HG03342 (cell line): ENCODE data around the gene DESI2.

Experiments used
- ATAC-seq: cut with Tn5 transposase; IDR thresholded peaks from one replicate; pipeline ENCODE4 v1.9.1; 2021; ENCODE audit warnings: mild to moderate bottlenecking, moderate library complexity; ENCODE audit not compliant: unreplicated experiment

Gene DESI2

DNA sequence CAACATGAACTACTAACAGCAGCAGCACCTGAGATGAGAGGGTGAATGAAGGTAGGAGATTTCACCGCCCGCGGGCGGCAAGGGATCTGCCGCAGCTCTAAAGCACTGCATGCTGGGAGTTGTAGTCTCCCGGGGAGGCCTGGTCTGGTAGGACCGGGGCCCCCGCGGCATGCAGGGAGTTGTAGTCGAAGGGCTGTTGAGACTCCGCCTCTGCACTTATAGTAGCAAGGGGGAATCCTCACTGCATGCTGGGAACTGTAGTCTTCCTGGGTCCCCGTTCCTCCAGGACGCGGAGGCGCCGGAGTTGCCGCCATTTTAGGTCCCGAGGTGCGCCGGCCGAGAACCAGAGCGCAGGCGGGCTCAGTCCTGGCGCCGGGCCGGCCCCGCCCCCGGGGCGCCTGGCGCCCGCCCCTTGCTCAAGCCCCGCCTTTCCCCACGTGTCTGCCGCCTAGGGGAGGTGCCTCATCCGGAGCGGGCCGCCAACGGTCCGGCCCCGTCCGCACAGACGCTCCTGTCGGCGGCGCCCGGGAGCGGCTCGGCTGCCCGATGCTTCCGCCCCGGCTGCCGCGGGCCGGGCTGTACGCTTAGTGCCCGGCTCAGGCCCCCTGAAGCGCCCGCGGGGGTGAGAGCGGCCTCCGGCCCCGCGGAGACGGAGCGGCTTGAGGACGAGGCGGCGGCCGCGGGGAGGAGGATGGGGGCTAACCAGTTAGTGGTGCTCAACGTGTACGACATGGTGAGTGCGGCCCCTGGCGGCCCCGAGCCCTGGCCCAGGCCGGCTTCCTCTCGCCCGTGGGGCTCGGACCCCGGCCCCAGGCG, at the start of gene DESI2:
DESI2 (plus strand) TSS at position 504 of the 816 bp plus-strand sequence; CDS start at position 692, 188 bp downstream.
- ATAC-seq, result peak; percentile 96

- ATAC-seq, result no peak
Measured at GRCh38 chr1:244603498-244603897, 49.4 kb upstream of the DESI2 start.

- ATAC-seq, result no peak
Measured at GRCh38 chr1:244605835-244606370, 47.0 kb upstream of the DESI2 start.

GRCh38 chr1:244614113-244614836, 38.7 kb upstream of the DESI2 start:
- no peak for ATAC-seq

DNA sequence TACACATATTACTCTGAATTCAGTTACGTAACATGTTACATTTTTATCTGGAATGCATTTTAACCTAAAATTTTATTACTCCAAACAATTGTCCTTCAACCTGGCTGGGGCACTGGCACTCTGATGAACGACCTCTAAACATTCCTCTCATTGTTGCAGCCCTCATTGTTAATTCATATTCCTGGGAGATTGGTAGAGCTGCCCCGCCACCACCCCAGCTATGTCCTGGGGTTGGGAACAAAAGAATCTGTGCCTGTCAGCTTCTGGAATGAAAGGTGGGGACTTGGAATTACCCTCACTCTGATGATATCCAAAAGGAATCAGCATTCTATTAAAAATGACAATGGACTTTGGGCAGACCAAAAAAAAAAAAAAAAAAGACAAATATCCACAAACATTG, 38.0 kb upstream of the DESI2 start:
- no peak for ATAC-seq

- ATAC-seq, result no peak
Measured at GRCh38 chr1:244615301-244615700, 37.6 kb upstream of the DESI2 start.

DNA sequence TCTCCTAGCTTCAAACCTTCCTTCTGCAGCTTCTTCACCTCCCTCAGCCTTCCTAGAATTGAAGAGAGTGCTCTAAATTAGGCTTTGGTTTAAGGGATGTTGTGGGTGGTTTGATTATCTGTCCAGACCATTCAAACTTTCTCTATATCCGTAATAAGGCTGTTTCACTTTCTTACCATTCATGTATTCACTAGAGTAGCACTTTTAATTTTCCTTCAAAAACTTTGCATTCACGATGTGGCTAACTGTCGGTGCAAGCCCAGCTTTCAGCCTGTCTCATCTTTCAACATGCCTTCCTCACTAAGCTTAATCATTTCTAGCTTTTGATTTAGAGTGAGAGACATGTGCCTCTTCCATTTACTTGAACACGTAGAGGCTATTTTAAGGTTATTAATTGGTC, 26.2 kb upstream of the DESI2 start:
- no peak for ATAC-seq

- ATAC-seq, result no peak
Measured at GRCh38 chr1:244628789-244629188, 24.1 kb upstream of the DESI2 start.

DNA sequence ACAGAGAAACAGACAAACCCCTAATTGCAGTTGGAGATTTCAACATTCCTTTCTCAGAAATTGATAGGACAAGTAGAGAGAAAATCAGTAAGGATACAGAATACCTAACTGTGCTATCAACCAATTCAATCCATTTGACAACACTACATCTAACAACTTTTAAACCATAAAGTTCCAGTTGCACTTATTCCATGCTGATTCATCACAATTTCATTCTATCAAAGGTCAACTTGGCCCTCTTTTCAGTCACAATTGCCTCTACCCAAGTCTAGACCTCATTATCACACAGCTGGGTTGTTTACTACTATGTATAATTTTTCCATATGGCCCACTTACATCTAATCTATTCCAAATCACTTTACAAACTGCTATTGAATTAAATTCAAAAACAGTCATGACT, 19.8 kb upstream of the DESI2 start:
- ATAC-seq, result no peak

DNA sequence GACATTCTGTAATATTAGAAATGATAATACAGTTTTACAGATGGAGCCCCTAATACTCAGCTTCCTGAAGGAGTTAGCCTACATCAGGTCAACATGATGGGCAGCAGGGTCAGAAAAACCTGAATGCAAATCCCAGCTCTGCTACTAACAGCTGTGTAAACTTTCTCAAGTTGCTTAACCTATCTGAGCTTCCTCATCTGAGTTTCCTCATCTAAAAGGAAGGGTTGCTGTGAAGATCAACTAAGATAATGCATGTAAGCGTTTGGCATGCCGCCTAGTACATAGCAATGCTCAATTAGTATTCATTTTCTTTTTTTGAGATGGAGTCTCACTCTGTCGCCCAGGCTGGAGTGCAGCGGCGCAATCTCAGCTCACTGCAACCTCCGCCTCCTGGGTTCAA, 18.4 kb upstream of the DESI2 start:
- no peak for ATAC-seq

GRCh38 chr1:244636488-244637259, 16.3 kb upstream of the DESI2 start:
- ATAC-seq, result no peak

- ATAC-seq, result no peak
Measured at GRCh38 chr1:244639561-244639960, 13.4 kb upstream of the DESI2 start.

DNA sequence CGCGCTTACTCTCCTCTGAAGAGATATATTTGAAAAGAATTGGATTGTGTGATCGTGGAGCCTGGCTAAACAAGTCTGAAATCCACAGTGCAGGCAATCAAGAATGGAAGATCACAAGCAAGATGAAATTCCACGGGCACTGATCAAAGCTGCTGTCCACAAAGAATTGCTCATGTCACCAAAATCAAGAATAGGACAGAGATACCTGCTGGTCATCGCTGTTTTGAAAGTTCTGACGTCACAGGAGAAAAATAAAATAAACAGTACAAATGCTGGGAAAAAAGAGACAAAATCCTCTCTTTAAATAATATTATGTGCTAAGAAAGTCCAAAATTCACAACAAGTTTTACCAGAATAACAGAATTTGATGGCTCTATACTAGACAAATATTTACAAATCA, 12.0 kb upstream of the DESI2 start:
- ATAC-seq, result no peak

GRCh38 chr1:244642526-244642925, 10.4 kb upstream of the DESI2 start:
- no peak for ATAC-seq

- no peak for ATAC-seq
Measured at GRCh38 chr1:244642988-244643387, 9.9 kb upstream of the DESI2 start.

DNA sequence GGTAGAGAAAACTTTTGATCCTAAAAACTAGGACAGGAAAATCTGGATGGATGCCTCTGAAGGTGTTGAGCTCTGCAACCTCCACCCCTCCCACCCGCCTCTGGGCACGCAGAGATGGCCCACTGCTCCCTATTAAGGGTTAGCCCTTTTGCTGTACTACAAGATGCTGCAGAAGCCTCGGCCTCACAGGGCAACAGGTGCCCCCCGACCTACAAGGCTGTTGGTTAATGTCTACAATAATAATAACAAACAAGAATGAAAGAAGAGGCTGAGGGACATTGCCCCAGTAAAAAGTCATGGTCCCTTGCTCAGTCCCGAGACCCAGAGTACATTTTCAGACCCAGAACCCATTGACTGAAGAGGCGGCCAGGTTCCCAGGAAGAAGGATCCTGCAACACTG, 7.5 kb upstream of the DESI2 start:
- no peak for ATAC-seq

GRCh38 chr1:244645890-244646289, 7.0 kb upstream of the DESI2 start:
- no peak for ATAC-seq

- ATAC-seq, result no peak
Measured at GRCh38 chr1:244647819-244648218, 5.1 kb upstream of the DESI2 start.

DNA sequence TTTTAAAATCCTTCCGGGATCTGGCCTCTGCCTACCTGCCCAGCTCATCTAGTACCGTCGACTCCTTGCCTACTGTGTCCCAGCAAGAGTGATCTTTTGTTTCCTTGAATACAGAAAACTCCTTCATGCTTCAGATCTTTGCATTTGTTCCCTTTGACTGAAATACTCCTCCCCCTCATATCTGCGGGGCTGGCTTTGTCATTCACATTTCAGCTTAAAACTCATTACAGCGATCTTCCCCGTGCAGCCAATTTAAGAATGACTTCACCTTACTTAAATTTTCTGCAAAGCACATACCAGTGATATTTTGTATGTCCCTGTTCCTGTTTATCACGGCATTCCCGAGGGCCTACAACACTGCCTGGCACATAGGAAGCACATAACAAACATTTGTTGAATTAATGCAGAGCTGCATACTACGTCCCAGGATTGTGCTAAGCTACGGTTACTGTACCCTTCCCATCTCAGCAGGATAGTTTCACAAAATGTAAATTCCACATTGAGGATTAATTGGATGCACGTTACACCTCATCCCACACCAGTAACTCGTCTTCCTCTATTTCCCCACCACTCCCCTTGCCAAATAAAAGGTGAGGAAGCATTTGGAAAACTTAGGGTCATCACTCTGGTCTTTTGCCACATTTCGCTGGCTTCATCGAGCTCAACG, 837 bp upstream of the DESI2 start:
- ATAC-seq, result no peak

GRCh38 chr1:244653439-244654107, 647 bp downstream of the DESI2 start:
- no peak for ATAC-seq
